Measurements from ENCODE around the gene ZNF782.
"Not testable (repeated sequence)": the region's sequence is repeated elsewhere in the genome, so short reads cannot be mapped to it uniquely, and the experiment has no call there.

The ZNF782 gene

DNA sequence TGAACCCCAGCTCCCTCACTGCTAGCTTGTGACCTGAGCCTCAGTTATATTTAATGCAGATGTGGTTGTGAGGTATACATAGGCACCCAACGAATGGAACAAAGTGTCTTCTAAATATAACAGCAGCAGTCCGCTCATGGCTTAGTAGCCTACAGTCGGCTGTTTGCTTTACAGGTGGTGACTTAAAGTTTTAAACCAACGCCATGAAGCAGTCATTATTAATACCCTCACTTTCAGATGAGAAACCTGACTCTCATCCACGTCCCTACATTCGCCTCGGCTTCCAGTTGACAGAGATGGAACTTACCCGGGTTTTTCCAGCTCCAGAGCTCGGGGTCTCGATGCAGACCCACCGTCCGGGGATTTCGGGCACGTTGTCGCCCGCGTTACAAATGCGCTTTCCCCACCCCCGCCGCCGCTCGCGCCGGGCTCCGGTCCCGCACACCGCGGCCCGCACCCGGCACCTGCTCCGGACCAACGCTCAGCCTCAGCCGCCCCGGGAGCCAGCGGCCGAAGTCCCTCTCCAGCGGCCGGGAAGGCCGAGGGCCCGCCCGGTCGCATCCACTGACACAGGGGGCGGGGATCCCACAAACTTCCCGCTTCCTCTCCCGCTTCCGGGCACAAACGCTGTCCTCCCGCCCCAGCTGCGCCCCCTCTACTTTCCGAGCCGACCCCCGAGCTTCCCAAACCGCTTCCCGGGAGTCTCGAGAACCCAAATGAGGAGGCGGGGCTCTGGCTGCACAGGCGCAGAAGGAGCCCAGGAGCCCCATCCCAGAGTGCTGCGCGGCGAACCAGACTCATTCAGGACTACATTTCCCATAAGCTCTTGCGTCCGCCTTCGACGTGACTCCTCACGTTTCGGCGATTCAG lies at the start of gene ZNF782:
TSS of gene ZNF782 (minus strand) at position 734 of the 870 bp plus-strand sequence. CDS start 2,553 bp downstream, outside the sequence.
- DNase-seq (ENCODE audit: low spot score): peak; percentile 92

- DNase-seq (ENCODE audit: low spot score): not testable (repeated sequence)
Observed at GRCh38 chr9:96900010-96900409, 45.7 kb upstream of the ZNF782 start.

- no peak for DNase-seq (ENCODE audit: low spot score)
Observed at GRCh38 chr9:96892131-96892530, 37.8 kb upstream of the ZNF782 start.

- no peak for DNase-seq (ENCODE audit: low spot score)
Observed at GRCh38 chr9:96888591-96888990, 34.3 kb upstream of the ZNF782 start.

DNA sequence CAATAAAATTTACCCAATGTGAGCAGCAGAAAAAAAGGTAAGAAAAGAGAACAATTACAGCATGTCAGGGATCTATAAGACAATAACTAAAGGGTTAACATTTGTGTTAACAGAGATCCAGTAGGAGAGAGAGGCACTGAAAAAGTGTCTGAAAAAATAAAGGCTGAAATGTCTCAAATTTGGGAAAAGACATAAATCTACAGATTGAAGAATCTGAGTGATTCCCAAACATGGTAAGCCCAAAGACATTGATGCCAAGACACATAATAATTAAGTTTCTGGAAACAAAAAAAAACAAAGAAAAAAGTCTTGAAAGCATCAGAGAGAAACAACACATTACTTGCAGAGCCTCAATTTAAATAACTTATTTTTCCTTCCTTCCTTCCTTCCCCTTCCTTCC lies 31.1 kb upstream of the ZNF782 start:
- no peak for DNase-seq (ENCODE audit: low spot score)

GRCh38 chr9:96884443-96884842 lies 30.1 kb upstream of the ZNF782 start:
- DNase-seq (ENCODE audit: low spot score): peak; percentile 76

DNA sequence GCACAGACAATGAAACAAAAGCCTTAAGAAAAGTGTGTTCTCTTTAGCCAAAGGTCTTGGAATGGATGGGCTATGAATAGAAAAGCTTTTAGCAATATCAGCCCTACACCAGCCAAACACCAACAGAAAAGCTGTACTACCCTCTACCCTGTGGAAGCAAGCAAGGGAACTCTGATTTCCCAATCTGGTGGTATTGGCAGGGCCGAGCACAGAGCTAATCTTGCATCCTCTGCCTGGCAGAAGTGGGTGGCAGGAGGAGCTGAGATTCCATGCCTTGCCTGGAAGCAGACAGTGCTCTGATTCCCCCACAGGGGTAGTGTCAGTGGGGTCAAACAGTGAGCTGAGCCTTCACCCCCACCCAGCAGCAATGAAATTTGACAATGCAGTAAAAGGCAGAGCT lies 29.6 kb upstream of the ZNF782 start:
- DNase-seq (ENCODE audit: low spot score): no peak

- no peak for DNase-seq (ENCODE audit: low spot score)
Observed at GRCh38 chr9:96877269-96877668, 23.0 kb upstream of the ZNF782 start.

- peak; percentile 74 for DNase-seq (ENCODE audit: low spot score)
Observed at GRCh38 chr9:96875461-96876142, 21.3 kb upstream of the ZNF782 start.

DNA sequence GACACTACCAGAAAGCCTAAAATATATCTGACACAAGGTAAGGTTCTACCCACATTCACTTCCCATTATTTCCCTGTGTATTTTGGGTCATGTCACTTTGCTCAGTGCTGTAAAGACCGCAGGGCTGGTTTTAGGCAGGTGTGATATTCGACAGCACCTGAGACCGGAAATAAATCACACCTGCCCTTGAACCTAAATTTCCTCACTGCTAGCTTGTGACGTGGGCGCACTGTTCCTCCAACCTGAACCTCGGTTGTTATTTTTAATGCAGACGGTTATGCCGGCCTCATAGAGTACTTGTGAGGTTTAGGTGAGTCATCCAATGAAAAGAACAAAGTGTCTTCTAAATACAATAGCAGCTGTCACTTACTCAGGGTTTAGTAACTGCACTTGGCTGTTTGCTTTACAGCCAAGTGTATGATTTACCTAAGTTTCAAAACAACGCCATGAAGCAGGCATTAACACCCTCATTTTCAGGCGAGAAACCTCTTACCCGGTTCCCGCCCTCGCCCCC lies 20.7 kb upstream of the ZNF782 start:
- DNase-seq (ENCODE audit: low spot score): peak; percentile 68

DNA sequence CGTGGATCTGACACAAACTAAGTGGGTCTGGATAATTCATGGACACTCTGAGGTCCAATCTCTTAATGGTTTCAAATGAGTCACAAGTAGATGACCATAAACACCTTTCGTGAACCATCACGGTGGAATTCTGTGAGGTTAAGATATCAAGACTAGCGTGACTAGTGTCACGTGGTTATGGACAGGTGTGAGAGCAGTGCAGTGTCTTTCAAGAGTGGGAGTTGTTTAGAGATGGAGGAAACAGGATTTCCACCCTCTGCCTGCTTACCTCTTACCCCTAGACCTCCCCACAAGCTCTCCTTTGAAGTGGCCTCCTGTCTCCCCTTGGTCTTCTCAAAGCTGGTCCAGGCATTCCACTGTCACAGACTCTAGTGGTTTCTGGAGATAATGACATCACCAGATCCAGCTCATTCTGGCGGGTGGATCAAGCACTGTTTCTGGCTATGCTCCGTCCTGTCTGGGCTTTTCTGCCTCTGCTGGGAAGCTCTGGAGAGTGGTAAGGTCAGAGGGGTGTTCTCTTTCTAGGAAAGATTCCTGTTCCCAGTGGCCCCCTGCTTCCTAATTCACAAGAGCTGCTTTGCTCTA lies 20.0 kb upstream of the ZNF782 start:
- DNase-seq (ENCODE audit: low spot score): no peak

- DNase-seq (ENCODE audit: low spot score): no peak
Observed at GRCh38 chr9:96871176-96871575, 16.9 kb upstream of the ZNF782 start.

GRCh38 chr9:96868709-96869108 lies 14.4 kb upstream of the ZNF782 start:
- no peak for DNase-seq (ENCODE audit: low spot score)

DNA sequence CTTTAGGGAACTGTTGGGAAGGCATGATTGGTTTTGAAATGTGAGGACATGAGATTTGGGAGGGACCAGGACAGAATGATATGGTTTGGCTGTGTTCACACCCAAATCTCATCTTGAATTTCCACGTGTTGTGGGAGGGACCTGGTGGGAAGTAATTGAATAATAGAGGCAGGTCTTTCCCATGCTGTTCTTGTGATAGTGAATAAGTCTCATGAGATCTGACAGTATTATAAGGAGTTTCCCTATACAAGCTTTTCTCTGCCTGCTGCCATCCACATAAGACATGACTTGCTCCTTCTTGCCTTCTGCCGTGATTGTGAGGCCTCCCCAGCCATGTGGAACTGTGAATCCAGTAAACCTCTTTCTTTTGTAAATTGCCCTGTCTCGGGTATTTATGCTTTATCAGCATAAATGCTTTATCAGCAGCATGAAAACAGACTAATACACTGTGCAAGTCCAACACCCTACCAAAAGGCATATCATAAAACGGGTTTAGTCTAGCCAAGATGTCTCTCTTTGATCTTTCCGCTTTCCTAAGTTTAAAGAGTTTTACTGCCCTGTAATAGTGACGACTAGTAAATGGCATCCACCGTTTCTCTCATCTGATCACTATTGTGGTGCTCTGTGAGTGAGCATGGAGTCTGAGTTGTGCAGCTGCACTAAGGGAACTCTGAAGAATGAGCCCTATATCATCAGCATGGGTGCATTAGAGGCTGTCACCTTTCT lies 12.9 kb upstream of the ZNF782 start:
- no peak for DNase-seq (ENCODE audit: low spot score)

GRCh38 chr9:96865240-96865639 lies 10.9 kb upstream of the ZNF782 start:
- DNase-seq (ENCODE audit: low spot score): not testable (repeated sequence)

GRCh38 chr9:96859461-96860198 lies 5.3 kb upstream of the ZNF782 start:
- no peak for DNase-seq (ENCODE audit: low spot score)

- DNase-seq (ENCODE audit: low spot score): no peak
Observed at GRCh38 chr9:96858670-96859069, 4.4 kb upstream of the ZNF782 start.

DNA sequence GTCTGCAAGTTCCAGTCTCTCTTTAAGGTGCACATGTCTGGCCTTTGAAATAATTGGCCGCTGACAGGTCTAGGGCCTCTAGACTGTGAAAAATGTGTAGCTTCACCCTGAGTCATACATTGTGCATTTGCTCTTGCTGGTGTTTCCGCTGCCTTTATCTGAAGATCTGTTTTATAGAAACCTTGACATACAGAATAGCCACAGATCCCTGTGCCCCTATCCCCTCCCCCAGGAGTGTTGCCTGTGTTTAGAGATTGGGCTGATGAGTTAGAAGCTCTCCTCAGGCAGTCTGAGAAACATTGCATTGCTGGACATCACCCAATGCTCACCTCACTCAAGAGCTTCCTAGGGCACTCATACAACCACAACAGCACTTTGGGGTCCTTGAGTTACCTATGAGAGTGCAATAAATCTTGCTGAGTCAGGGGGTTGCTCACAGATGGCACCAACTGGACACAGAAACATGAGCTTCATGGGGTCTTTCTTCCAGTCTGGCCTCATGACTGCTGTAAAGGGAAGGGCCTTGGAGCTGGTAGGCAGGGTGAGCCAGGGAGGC lies 3.8 kb upstream of the ZNF782 start:
- no peak for DNase-seq (ENCODE audit: low spot score)

DNA sequence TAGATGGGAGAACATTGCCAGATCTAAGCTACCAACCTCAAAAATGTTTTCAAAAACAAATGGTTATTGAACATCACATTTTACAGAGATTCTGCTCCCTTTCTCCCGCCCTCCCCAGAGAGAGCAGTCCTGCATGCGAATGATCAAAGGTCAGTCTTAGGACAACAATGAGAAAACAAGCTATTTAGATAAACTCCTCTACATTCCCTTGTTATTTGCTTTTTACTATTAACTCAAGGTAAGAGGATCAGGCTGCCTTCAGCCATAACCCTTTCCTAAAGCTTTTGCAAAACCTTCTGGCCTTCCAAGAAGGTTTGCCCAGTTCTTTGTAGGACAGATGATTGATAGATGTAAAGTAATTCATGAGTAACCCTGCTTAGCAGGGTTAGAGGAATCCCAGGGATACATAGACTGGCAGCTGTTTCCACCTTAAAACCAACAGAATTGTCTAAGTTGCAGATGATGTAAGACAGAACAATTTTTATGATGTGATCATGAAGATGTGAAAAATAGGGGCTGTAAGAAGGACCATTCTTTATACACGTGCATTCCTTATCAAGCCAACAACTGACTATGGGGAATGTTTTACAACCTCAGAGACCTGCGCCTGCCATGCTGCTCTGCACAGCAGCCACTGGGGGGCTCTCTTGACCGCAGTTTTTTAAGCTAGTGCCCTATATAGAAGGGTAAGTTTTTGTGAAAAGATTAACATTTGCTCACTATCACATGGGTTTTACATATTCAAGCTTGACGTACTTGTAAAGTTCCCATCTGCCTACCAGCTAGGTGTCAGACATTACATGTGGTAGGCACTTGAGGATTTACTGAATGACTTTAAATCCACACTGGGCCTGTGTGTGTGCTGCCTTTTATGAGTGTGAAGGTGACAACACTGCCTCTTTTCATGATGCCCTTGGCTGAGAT lies 2.3 kb upstream of the ZNF782 start:
- DNase-seq (ENCODE audit: low spot score): peak; percentile 60
